Stimulated activated CD8-positive, alpha-beta memory T cell treated with anti-CD3 and anti-CD28 coated beads, Interleukin-7, amount 100 ng/mL, for 4 hours (primary cell): ENCODE measurements around the gene CYP46A1.

ENCODE experiments used
- DNase-seq, 2 donors: peaks; one replicate each; pipeline ENCODE4 v3.0.0-alpha.2; 2020; ENCODE audit warnings: low read depth in 2 of 2

CYP46A1 gene

GRCh38 chr14:99687284-99688209 lies 3.4 kb downstream of the CYP46A1 start:
- no peak for DNase-seq

- DNase-seq, result no peak
Measured at GRCh38 chr14:99688210-99688581, 4.1 kb downstream of the CYP46A1 start.

DNA sequence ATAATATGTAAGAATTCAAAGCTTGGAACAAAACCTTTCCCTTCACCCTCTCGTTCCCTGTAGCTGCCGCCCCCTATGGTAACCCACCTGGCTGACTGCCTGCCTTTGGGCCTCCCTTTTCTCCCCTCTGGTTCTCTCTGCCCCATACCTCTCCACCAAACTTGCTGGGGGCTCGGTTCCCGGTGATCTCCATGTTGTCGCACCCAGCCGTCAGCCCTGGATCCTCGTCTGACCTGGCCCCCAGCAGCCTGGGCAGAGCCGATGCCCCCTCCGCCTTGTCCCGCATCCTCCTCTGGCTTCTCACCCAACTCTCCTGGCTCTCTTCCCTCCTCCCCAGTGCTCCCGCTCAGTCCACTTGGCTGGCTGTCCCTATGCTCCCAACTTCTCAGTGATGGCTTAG lies 4.5 kb downstream of the CYP46A1 start:
- no peak for DNase-seq

- DNase-seq, result no peak
Measured at GRCh38 chr14:99689266-99690236, 5.5 kb downstream of the CYP46A1 start.

DNA sequence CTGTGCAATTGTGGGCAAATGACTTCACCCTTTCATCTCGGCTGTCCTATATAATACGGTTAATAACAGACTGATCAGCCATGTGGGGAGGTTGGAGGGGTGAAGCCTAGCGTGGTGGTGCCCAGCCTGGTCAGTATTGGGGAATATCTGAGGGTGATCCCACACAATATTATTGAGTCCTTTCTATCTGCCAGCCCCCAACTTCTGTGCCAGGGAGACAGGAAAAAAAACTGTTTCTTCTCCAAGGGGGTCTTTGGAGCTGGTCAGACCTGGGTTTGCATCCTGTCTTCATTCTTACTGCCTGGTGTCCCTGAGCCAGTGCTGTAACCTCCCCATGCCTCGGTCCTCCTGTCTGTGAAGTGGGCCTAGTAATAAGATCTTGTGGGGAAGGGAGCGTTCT lies 6.5 kb downstream of the CYP46A1 start:
- DNase-seq, result no peak

- DNase-seq, result no peak
Measured at GRCh38 chr14:99691111-99691885, 7.2 kb downstream of the CYP46A1 start.

DNA sequence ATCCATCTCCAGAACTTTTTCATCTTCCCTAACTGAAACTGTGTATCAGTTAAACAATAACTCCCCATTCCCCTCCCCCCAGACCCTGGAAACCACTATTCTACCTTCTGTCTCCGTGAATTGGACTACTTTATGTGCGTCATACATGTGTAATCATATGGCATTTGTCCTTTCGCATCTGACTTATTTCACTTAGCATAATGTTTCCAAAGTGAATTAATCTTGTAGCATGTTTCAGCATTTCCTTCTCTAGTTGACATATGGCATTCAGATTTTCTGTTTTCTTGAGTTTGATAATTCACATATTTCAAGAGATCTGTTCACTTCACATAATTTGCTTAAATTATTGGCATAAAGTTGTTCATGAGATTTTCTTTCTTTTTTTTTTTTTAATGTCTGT lies 9.8 kb downstream of the CYP46A1 start:
- DNase-seq, result no peak

- DNase-seq, result no peak
Measured at GRCh38 chr14:99696929-99697328, 12.8 kb downstream of the CYP46A1 start.

GRCh38 chr14:99698236-99698635 lies 14.1 kb downstream of the CYP46A1 start:
- no peak for DNase-seq

GRCh38 chr14:99698642-99699041 lies 14.5 kb downstream of the CYP46A1 start:
- no peak for DNase-seq

DNA sequence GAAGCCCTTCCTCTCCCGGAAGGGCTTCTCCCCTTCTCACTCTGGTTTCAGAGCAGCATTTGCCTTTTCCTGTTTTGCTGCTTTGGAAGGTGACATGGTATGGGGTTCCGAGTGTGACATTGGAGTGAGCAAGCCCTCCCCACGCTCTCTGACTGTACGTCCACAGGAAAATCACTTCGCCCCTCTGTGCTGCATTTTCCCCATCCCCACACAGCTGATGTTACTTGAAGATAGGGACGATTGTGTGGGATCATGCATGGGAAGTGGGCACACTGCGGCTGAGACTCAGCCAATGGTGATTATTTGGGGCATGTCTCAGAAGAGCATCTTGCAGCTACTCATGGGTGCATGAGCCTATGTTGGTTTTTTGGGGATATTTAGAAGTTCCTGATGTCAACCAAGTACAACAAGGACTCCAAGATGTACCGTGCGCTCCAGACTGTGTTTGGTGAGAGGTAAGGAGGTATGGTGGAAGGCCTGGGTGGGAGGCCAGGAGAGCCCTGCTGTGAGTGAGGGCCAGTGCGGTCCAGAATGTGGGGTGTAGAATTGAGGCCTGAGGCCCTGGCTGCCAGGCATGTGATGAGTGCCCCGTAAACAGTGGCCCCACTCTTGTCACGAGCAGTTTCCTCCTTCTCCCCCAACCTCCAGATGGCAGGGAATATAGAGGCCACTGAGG lies 15.1 kb downstream of the CYP46A1 start:
- no peak for DNase-seq

DNA sequence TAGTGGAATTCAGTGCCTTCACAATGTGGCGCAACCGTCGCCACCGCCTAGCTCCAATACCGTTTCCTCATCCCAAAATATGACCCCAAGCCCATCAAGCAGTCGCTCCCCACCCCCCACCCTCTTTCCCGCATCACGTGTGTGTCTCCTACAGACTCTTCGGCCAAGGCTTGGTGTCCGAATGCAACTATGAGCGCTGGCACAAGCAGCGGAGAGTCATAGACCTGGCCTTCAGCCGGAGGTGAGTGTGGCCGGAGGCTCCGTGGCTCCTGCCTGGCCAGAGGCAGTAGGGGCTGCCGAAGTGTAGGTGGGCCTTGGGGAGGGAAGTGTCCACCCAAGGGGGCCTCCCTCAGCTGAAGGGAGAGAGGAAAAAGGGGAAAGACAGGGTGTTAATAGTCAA lies 15.8 kb downstream of the CYP46A1 start:
- DNase-seq, result no peak

DNA sequence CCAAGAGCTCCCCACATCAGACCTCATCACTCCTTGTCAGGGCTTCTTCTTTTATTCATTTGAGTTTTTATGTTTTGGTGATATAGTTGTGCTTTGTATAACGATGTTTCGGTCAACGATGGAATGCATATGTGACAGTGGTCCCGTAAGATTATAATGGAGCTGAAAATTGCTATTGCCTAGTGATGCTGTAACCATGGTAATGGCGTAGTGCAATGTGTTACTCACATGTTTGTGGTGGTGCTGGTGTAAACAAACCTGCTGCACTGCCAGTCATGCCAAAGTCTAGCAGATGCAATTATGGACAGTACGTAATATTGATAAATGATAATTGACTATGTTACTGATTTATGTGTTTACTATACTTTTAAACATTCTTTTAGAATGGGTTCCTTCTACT lies 16.3 kb downstream of the CYP46A1 start:
- no peak for DNase-seq

GRCh38 chr14:99701260-99701659 lies 17.2 kb downstream of the CYP46A1 start:
- DNase-seq, result no peak

DNA sequence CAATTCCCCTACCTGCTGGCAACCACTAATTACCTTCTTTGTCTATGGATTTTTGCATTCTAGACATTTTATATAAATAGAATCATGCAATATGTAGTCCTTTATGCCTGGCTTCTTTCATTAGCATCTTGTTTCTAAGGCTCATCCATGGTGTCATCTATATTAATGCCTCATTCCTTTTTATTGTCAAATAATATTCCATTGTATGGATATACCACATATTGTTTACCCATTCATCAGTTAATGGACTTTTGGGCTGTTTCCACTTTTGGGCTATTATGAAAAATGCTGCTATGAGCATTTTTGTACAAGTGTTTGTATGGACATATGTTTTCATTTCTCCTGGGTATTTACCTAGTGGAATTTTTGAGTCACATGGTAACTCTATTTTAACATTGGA lies 18.0 kb downstream of the CYP46A1 start:
- DNase-seq, result no peak

DNA sequence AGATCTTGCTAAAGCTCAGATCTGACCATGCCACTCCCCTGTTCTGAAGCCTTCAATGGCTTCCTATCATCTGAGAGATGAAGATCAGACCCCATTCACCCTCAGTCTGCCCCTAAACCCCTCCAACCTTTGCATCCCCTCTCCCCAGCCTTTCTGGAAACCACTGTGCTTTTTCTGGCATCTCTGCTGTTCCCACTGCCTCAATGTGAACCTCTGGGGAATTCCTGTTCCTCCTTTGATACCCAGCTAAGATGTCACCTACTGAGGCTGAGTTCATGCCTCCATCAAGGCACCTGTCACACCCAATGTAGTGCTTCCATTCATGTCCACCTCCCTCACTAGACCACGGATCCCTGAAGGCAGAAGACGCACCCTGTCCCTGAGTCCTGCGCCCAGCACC lies 19.3 kb downstream of the CYP46A1 start:
- no peak for DNase-seq

- DNase-seq, result no peak
Measured at GRCh38 chr14:99704037-99704436, 19.9 kb downstream of the CYP46A1 start.

GRCh38 chr14:99706107-99706900 lies 22.2 kb downstream of the CYP46A1 start:
- no peak for DNase-seq

DNA sequence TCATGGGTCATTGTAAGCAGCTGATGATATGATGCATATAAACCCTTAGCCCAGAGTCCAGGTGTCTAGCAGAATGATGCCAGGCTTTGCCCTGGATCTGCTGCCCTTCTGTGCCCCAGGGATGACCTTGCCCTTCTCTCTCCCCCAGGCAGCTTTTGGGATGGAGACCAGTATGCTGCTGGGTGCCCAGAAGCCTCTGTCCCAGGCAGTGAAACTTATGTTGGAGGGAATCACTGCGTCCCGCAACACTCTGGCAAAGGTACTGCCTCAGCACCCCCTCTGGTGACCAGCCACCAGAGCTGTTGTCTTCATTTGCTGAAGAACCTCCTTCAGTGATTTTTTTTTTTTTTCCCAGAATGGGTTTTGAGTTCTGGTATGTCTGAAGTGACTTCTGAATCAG lies 23.3 kb downstream of the CYP46A1 start:
- no peak for DNase-seq

DNA sequence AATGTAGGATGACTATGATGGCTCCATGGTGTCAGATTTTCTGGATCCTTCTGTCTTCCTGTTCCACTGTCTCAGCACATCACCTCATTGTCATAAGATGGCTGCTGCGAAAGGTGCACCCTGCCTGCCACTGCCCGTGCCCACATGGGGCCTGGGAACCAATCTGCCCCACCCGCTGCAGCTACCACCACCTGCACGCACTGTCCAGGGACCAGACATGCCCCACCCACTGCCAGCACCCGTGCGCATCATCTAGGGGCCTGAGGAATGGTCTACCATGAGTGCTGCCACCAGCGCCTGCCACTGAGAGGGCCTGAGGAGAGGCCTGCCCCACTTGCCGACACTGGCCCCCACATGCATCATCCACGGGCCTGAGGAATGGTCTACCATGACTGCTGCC lies 23.8 kb downstream of the CYP46A1 start:
- no peak for DNase-seq
